Activated T-helper 1 cell treated with anti-CD3 and anti-CD28 coated beads, Interleukin-12 subunit alpha, Interleukin-12 subunit beta, Interleukin-2, Interleukin-4 antibody, amounts not matched to agents 30 ng/mL and 10 ng/mL and 1 ng/mL, durations not matched to agents 14 hours and 24 hours and 36 hours (primary cell): Measurements from ENCODE around the gene DAB2IP. TPM values are rescaled to one million over a fixed set of nuclear protein-coding genes. Genes with fewer than 3 reads are reported as not detected.

Experiments used
- DNase-seq: peaks from one replicate; pipeline ENCODE4 v3.0.0; 2021; ENCODE audit warnings: low spot score
- H3K27ac Mint-ChIP-seq: one replicate; pipeline ENCODE4 v1.8.0; 2021; ENCODE audit warnings: mild to moderate bottlenecking, mixed read lengths
- H3K27me3 Mint-ChIP-seq: one replicate; pipeline ENCODE4 v1.8.0; 2022; ENCODE audit warnings: mild to moderate bottlenecking, moderate library complexity, mixed read lengths; ENCODE audit not compliant: insufficient read depth
- H3K36me3 Mint-ChIP-seq: one replicate; pipeline ENCODE4 v1.8.0; 2021; ENCODE audit warnings: low read depth, mixed read lengths
- H3K4me1 Mint-ChIP-seq: one replicate; pipeline ENCODE4 v1.8.0; 2021; ENCODE audit warnings: low read depth, mixed read lengths
- H3K4me3 Mint-ChIP-seq: one replicate; pipeline ENCODE4 v1.8.0; 2021; ENCODE audit warnings: mild to moderate bottlenecking, moderate library complexity, mixed read lengths
- H3K9me3 Mint-ChIP-seq: one replicate; pipeline ENCODE4 v1.8.0; 2021; ENCODE audit warnings: mixed read lengths
- intact Hi-C: fragments of 100-400 bp; cut with micrococcal nuclease; formaldehyde crosslinking; loops from one replicate; pipeline ENCODE4 v1.15.1; 2024
- total RNA-seq: library from RNA; stranded (reverse); gene quantifications from 2 replicates; pipeline ENCODE4 v1.2.3, GENCODE V29; 2022

DAB2IP gene
- total RNA-seq, 1 donor from 2014 or later = not detected

DNA sequence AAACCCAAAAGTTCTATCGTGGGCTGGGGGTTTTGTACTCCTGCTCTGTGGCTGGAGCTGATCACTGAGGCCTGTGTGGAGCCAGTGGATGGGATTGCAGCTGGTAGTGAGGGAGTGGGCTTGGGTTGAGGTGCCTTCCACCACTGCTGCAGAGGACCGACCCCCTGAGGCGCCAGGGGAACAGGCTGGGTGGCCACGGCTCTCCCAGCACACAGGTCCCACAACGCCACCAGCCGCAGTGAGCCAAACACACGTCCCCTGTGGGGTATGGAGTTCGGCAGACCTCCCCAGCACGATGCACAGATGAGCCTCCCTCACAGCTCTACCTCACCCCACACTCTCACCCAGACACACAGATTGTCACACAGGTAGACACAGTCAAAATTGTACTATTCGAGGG lies 109.1 kb downstream of the DAB2IP start:
- Mint-ChIP-seq H3K27me3 (no peaks in the 10 kb centered on the region), H3K36me3 (no peaks in the 10 kb centered on the region), H3K27ac (no peak overlapping the region), H3K4me1 (no peaks in the 10 kb centered on the region), H3K9me3 (no peaks in the 10 kb centered on the region), H3K4me3 (no peak overlapping the region)
- intact Hi-C loops = no loop called here
- no peak for DNase-seq

DNA sequence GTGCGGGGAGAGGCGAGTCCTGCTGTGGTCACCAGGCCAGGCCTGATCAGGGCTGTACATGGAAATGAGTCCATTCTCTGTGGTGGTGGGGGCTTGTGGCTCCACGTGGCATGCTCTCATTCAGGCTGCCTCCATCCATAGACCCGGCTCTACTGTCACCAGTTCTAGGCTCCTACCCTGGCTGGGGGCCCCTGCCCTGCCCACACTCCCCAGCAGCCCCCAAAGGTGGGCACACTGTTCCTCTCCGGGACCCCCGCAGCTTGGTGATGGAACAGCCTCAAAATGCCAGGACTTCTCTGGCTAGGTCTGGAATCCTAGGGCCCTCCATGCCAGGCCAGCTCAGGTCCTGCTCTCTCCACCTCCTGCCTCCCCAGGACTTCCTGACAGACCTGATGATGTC lies 111.7 kb downstream of the DAB2IP start:
- DNase-seq = no peak
- Mint-ChIP-seq H3K36me3 (no peaks in the 10 kb centered on the region), H3K27ac (no peak overlapping the region), H3K4me1 (no peaks in the 10 kb centered on the region), H3K4me3 (no peak overlapping the region), H3K27me3 (peaks cover 7% of the 10 kb centered on the region), H3K9me3 (no peaks in the 10 kb centered on the region)
- intact Hi-C loops = no loop called here

DNA sequence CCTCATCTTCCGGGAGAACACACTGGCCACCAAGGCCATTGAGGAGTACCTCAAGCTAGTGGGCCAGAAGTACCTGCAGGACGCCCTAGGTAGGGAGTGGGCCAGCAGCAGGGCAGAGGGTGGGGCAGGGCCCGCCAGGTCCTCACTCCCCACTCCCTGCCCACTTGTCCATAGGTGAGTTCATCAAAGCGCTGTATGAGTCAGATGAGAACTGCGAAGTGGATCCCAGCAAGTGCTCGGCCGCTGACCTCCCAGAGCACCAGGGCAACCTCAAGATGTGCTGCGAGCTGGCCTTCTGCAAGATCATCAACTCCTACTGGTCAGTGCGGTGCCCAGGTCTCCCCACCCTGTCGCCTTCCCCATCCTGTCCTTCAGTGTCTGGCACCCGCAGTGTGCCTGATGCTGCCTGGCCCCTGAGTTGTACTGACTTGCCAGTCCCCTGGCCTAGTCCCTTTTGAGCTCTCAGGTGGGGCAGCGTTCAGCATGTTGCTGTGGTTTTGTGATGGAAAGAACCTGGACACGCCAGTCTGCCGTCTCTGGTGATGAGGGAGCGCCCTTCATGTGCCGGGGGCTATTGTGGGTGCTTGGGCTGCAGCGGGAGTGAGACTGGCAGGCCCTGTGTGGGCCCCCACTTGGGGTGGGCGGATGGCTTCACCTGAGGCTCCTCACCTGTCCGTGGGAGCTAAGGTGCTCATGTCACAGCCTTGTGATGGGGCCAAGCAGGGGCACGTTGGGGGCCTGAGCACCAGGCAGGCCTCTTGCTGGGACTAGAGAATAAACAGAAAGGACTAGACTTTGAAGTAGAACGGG lies 112.3 kb downstream of the DAB2IP start:
- no peak for DNase-seq
- Mint-ChIP-seq H3K27me3 (peaks cover 7% of the 10 kb centered on the region), H3K9me3 (no peaks in the 10 kb centered on the region), H3K36me3 (no peaks in the 10 kb centered on the region), H3K27ac (no peak overlapping the region), H3K4me1 (no peaks in the 10 kb centered on the region), H3K4me3 (no peak overlapping the region)
- intact Hi-C loops = no loop called here

DNA sequence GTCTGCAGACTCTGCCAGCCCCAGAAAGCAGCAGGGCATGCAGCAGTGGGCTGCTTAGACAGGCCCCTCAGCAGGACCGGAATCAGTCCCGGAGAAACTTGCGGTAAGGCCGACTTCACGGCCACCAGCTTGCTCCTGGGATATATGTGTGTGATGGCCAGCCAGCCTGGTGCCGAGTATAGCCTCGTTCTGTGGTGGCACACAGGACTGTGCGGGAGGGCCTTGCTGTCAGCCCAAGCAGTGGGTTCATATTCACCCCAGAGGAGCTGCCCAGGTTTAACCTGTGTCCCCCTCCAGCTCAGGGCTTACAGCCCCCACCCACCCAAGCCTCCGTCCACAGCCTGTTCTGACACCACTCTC lies 112.9 kb downstream of the DAB2IP start:
- Mint-ChIP-seq H3K9me3 (no peaks in the 10 kb centered on the region), H3K36me3 (no peaks in the 10 kb centered on the region), H3K27me3 (peaks cover 7% of the 10 kb centered on the region), H3K4me3 (no peak overlapping the region), H3K27ac (no peak overlapping the region), H3K4me1 (no peaks in the 10 kb centered on the region)
- intact Hi-C loops = no loop called here
- DNase-seq = no peak

DNA sequence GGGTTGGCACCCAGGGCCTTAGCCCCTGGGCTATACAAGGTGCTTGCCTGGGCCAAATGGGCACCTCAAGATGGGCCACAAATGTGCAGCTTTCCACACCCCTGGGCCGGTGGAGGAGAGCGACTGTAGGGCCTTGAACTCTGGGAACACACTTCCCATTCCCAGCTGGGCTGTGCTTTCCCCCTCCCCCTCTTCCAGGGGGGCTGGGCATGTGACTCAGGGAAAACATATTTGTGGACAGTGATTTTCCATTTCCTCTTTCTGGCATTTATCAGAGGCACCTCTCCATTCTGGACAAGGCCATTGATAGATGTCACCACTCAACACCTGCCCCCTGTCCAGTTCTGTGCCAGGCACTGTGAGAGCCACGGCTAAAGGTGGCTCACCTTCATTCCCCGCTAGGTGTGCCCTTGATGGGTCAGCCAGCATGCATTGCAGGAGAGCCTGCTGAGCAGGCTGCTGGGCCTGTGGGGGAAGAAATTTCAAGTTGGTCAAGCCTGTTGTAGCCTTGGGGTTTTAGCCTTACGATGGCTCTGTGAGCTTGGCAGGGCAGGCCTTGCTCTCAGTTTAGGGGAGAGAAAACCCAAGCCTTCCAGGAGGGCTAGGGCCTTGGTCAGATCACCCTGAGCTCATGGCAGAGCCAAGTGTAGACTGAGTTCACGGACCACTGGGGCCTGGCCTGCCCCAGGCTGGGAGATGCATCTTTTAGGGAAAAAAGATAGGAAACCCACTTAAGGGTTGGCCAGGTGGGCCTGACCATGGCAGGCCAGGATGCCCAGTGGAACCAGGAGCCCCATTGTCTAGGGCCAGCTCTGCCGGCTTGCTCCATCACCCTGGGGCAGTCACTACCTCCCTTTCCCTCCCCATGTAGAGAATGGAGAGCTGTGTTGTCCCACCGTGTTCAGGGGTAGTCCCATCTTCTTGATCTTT lies 113.9 kb downstream of the DAB2IP start:
- Mint-ChIP-seq H3K27ac (no peak overlapping the region), H3K4me1 (no peaks in the 10 kb centered on the region), H3K27me3 (peaks cover 7% of the 10 kb centered on the region), H3K36me3 (no peaks in the 10 kb centered on the region), H3K9me3 (no peaks in the 10 kb centered on the region), H3K4me3 (no peak overlapping the region)
- intact Hi-C loops = no loop called here
- DNase-seq = no peak

DNA sequence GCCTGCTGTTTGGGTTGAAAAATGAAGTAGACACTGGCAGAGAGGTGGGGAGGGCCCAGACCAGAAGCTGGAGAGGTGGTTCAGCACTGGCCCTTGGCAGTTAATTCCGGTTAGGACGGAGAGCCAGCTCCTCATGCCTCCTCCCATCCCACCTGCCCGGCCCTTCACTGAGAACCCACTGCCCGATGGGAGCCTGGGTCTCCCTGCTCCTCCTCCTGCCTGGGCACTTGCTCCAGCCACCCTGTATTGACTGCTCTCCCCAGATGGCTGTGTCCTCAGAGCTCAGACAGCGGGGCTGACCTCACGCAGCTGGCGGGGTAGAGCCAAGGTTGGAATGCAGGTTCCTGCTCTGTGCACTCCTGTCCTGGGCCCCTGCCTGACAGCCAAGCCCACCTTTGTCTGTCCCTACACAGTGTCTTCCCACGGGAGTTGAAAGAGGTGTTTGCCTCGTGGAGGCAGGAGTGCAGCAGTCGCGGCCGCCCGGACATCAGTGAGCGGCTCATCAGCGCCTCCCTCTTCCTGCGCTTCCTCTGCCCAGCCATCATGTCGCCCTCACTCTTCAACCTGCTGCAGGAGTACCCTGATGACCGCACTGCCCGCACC lies 114.7 kb downstream of the DAB2IP start:
- Mint-ChIP-seq H3K4me3 (no peak overlapping the region), H3K9me3 (no peaks in the 10 kb centered on the region), H3K27ac (no peak overlapping the region), H3K36me3 (no peaks in the 10 kb centered on the region), H3K27me3 (peaks cover 7% of the 10 kb centered on the region), H3K4me1 (no peaks in the 10 kb centered on the region)
- DNase-seq = no peak
- intact Hi-C loops = no loop called here

DNA sequence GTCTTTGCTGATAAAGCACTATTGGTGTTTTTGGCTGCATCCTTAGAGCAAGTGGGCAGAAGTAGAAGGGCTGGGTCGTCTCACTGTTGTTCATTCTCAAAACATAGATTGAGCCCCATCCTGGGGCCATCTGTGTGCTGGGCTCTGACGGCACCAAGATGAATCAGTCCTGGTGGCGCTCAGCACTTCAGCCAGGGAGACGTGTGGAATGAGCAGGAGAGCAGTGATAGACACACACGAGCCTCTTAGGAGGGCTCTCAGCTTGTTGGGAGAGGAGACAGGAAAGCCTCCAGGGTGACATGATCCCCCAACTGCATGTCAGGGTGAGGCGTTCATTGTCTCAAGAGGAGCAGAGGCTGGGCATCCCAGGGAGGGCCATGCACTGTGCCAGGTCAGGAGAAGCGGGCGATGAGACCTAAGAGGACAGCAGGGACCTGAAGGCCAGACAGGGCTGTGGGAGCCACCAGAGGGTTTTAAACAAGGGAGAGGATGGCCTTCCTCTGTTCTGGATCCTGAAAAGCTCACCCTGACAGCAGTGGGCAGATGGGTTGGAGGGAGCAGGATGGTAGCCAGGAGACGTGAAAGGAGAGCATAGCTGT lies 115.8 kb downstream of the DAB2IP start:
- Mint-ChIP-seq H3K27ac (no peak overlapping the region), H3K27me3 (peaks cover 7% of the 10 kb centered on the region), H3K9me3 (no peaks in the 10 kb centered on the region), H3K4me3 (no peak overlapping the region), H3K4me1 (no peaks in the 10 kb centered on the region), H3K36me3 (no peaks in the 10 kb centered on the region)
- intact Hi-C loops = no loop called here
- no peak for DNase-seq

DNA sequence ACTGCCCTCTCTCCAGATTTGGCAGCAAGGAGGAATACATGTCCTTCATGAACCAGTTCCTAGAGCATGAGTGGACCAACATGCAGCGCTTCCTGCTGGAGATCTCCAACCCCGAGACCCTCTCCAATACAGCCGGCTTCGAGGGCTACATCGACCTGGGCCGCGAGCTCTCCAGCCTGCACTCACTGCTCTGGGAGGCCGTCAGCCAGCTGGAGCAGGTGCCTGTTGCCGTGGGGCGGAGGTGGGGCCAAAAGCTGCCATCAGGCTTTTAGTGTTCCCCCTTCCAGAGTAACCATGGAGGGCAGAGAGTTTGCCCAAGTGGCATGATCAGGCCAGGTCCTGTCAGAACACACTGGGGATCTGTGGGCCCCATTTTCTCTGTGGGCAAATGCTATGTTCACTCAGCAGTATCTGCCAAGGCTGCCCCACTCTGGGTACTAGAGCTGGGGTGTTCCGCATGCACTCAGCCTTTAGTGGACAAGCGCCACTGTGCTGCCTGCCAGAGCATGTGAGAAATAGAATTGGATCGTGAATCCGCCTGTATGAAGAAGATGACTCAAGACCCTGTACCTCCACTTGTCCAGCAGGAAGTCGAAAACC lies 117.1 kb downstream of the DAB2IP start:
- Mint-ChIP-seq H3K4me3 (no peak overlapping the region), H3K4me1 (no peaks in the 10 kb centered on the region), H3K27me3 (peaks cover 7% of the 10 kb centered on the region), H3K9me3 (no peaks in the 10 kb centered on the region), H3K27ac (no peak overlapping the region), H3K36me3 (no peaks in the 10 kb centered on the region)
- DNase-seq = no peak
- intact Hi-C loops = no loop called here

DNA sequence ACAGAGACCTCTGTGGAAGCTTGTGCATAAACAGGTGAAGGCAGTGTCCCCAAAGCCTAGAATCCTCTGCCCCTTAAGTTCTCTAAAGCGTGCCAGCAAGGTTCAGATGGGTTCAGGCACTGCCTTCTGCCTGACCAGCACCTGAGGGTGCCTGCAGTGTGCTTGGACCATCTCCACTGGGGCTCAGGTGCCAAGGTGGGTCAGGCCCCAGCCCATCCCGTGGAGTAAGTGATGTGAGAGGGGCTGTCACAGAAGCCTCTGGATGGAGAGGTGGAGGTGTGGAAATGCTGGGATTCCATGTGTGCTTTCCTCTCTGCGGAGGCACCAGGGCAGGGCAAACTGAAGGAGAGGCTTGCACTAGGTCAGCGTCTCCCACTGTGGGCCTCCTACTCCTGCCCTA lies 118.5 kb downstream of the DAB2IP start:
- no peak overlapping the region for H3K27ac Mint-ChIP-seq
- intact Hi-C loops = no loop called here
- no peaks in the 10 kb centered on the region for H3K36me3 Mint-ChIP-seq
- no peaks in the 10 kb centered on the region for H3K9me3 Mint-ChIP-seq
- DNase-seq = no peak
- H3K4me1 Mint-ChIP-seq = no peaks in the 10 kb centered on the region
- H3K4me3 Mint-ChIP-seq = no peak overlapping the region
- peaks cover 7% of the 10 kb centered on the region for H3K27me3 Mint-ChIP-seq

DNA sequence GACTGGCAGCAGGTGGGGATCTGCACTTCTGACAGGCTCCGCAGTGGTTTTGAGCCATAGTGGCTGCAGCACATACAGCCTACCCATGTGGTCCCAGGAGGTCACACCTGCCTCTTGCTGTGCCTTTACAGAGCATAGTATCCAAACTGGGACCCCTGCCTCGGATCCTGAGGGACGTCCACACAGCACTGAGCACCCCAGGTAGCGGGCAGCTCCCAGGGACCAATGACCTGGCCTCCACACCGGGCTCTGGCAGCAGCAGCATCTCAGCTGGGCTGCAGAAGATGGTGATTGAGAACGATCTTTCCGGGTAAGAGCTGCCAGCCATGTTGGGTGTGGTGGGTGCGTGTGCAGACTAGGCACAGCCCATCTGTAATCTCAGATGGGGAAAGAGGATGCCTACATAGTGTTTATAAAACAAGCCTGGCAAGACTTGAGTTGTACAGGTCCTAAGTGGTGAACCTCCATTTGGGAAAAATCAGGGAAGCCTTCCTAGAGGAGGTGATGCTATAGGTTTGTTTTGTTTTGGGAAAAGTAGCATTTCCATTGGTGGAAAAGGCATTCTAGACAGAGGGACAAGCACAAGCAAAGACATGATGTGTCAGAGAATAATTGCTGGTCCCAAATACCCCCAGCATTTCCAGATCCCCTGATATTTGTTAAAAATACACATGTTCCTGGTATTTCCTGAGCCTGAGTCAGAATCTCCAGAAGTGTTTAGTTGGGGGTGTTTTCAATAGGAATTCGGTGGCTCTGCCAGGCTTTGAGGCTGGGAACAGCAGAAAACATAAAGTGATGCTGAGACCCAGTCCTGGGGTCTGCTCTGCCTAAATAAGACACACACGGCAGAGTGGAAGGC lies 119.2 kb downstream of the DAB2IP start:
- no peak overlapping the region for H3K4me3 Mint-ChIP-seq
- no peaks in the 10 kb centered on the region for H3K9me3 Mint-ChIP-seq
- intact Hi-C loops = no loop called here
- no peaks in the 10 kb centered on the region for H3K4me1 Mint-ChIP-seq
- DNase-seq = no peak
- no peak overlapping the region for H3K27ac Mint-ChIP-seq
- H3K36me3 Mint-ChIP-seq = no peaks in the 10 kb centered on the region
- peaks cover 7% of the 10 kb centered on the region for H3K27me3 Mint-ChIP-seq

DNA sequence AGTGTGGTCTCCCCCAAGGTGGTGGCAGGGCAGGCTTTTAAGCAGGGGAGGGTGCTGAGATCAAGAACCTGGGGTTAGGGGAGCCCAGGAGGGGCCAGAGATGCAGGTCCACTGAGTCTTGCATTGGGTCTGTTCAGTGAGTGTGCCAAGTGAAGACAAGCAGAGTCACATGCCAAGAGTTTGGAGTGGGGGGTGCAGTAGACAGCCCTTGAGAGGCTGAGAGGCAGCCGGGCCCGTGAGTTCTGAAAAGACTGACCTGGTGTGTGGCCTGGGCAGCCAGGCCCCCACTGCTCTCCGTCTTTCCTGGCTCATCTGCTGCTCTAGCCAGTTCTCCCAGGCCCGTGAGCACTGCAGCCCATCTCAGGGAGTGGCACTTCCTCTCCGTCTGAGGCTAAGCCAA lies 120.0 kb downstream of the DAB2IP start:
- Mint-ChIP-seq H3K36me3 (no peaks in the 10 kb centered on the region), H3K4me1 (no peaks in the 10 kb centered on the region), H3K9me3 (no peaks in the 10 kb centered on the region), H3K27ac (no peak overlapping the region), H3K27me3 (peaks cover 10% of the 10 kb centered on the region), H3K4me3 (no peak overlapping the region)
- intact Hi-C loops = no loop called here
- DNase-seq = no peak
